ENCODE measurements around the gene ADGRL3. TPM values are rescaled to one million over a fixed set of nuclear protein-coding genes. Genes with fewer than 3 reads are reported as not detected.

The ADGRL3 gene
- total RNA-seq, 4 donors from 2014 or later, result 0.67 to 4.6 (median 1.6) TPM

DNA sequence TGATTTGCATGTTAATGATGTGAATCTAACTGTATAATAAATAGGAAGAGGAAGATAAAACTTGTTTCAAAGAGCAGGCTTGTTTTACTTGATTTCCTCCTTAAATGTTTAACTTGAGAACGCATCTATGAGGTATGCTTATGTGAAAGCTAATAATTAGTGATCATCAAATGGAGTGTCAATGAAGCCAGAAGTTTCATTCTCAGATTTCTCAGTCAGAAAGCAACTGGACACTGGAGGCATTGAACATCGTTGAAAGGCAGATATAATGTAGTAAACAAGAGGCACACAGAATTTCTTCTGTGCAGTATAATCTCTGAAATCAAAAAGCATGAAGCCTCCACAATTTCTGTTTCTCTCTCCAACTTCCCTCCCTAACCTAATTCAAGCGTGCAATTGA is 672.9 kb downstream of the ADGRL3 start:
- no peak overlapping the region for H3K4me3 ChIP-seq (replicated peaks in 1 of 3)
- no peak for DNase-seq
- H3K4me1 ChIP-seq, result no peaks in the 10 kb centered on the region
- no peak for TF ChIP-seq POLR2A (IDR thresholded peaks at IDR 0.05)
- TF ChIP-seq, protein P1, sequence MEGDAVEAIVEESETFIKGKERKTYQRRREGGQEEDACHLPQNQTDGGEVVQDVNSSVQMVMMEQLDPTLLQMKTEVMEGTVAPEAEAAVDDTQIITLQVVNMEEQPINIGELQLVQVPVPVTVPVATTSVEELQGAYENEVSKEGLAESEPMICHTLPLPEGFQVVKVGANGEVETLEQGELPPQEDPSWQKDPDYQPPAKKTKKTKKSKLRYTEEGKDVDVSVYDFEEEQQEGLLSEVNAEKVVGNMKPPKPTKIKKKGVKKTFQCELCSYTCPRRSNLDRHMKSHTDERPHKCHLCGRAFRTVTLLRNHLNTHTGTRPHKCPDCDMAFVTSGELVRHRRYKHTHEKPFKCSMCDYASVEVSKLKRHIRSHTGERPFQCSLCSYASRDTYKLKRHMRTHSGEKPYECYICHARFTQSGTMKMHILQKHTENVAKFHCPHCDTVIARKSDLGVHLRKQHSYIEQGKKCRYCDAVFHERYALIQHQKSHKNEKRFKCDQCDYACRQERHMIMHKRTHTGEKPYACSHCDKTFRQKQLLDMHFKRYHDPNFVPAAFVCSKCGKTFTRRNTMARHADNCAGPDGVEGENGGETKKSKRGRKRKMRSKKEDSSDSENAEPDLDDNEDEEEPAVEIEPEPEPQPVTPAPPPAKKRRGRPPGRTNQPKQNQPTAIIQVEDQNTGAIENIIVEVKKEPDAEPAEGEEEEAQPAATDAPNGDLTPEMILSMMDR (IDR thresholded peaks at IDR 0.05), result no peak
- intact Hi-C loops (cut with DNase I), result no loop called here
- no peaks in the 10 kb centered on the region for H3K36me3 ChIP-seq
- H3K9me3 ChIP-seq, result no peaks in the 10 kb centered on the region
- 74 to 87% methylated on average over 3 of the region's 3 CpGs for WGBS, 2 donors
- no peak overlapping the region for H3K27ac ChIP-seq
- no peaks in the 10 kb centered on the region for H3K27me3 ChIP-seq

DNA sequence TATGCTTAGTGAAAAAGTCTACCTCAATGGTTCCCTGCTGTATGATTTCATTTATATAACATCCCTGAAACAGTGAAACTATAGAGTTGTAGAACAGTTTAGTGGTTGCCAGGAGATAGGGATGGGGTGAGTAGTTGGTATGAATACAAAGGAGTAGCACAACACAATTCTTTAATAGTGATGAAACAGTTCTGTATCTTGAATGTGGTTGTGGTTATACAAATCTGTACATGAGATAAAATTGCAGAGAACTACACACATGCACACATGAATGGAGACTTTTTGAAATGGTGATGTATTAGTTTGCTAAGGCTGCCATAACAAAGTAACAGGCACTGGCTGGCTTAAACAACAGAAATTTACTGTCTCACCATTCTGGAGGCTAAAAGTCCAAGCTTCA is 677.1 kb downstream of the ADGRL3 start:
- no peaks in the 10 kb centered on the region for H3K36me3 ChIP-seq
- DNase-seq, result no peak
- H3K4me1 ChIP-seq, result no peaks in the 10 kb centered on the region
- no peaks in the 10 kb centered on the region for H3K27me3 ChIP-seq
- no peaks in the 10 kb centered on the region for H3K9me3 ChIP-seq
- TF ChIP-seq, protein P1 (IDR thresholded peaks at IDR 0.05), result no peak
- TF ChIP-seq POLR2A (IDR thresholded peaks at IDR 0.05), result no peak
- no peak overlapping the region for H3K27ac ChIP-seq
- intact Hi-C loops (cut with DNase I), result no loop called here
- no peak overlapping the region for H3K4me3 ChIP-seq (replicated peaks in 1 of 3)

DNA sequence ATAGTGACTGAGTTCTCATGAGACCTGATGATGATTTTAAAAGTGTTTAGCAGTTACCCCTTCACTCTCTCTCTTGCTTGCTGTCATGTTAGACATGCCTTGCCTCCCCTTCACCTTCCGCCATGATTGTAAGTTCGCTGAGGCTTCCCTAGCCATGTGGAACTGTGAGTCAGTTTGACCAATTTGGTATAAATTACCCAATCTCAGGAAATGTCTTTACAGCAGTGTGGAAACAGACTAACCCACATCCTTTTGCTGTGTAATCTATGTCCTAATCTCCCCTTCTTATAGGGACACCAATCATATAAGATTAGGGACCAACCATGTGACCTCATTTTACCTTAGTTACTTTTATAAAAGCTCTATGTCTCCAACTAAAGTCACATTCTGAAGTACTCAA is 677.8 kb downstream of the ADGRL3 start:
- Histone ChIP-seq H3K9me3 (no peaks in the 10 kb centered on the region), H3K4me1 (no peaks in the 10 kb centered on the region), H3K36me3 (no peaks in the 10 kb centered on the region), H3K27ac (no peak overlapping the region), H3K27me3 (no peaks in the 10 kb centered on the region), H3K4me3 (replicated peaks in 1 of 3) (no peak overlapping the region)
- DNase-seq, result no peak
- intact Hi-C loops (cut with DNase I), result no loop called here
- TF ChIP-seq, protein P1 (IDR thresholded peaks at IDR 0.05), result no peak
- no peak for TF ChIP-seq POLR2A (IDR thresholded peaks at IDR 0.05)
- 94 to 100% methylated on average over 2 of the region's 2 CpGs for WGBS, 2 donors

DNA sequence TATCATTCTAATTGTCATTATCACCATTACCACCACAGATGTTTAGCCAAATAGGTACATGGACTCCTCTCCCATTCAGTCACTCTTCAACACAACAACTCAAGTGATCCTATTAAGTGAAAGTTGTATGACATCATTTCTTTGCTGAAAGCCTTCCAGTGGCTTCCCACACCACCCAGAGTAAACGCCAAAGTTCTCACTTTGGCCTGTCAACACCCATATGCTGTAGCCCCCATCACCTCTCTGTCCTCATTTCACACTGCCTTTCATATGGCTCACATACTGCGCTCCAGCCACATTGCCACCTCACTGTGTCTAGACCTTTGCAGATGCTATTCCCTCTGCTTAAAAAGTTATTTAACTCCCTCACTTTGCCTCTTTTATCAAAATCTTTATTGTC is 682.3 kb downstream of the ADGRL3 start:
- no peak overlapping the region for H3K27ac ChIP-seq
- H3K4me3 ChIP-seq (replicated peaks in 1 of 3), result no peak overlapping the region
- no peak for DNase-seq
- no peaks in the 10 kb centered on the region for H3K4me1 ChIP-seq
- intact Hi-C loops (cut with DNase I), result no loop called here
- TF ChIP-seq, protein P1 (IDR thresholded peaks at IDR 0.05), result no peak
- no peak for TF ChIP-seq POLR2A (IDR thresholded peaks at IDR 0.05)
- no peaks in the 10 kb centered on the region for H3K36me3 ChIP-seq
- H3K27me3 ChIP-seq, result no peaks in the 10 kb centered on the region
- H3K9me3 ChIP-seq, result no peaks in the 10 kb centered on the region
- 34 to 90% methylated on average over 2 of the region's 2 CpGs for WGBS, 2 donors

DNA sequence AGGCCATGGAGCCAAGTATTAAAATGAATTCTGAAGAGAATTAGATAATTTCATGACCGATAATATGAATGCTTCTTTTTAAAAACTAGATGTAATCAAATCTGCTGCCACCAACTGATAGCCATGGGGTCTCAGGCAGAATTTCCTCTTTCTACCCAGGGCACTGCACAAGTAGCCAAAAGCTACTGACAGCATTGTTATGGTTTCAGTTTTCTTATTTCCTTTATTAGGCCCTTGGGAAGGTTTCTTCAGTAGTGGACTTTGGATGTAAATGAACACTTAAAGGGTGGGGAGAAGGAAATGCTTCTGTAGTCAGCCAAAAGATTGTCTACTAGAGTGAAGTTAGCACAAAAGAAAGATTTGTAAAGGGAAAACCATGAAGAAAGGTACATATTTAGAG is 686.0 kb downstream of the ADGRL3 start:
- Histone ChIP-seq H3K36me3 (no peaks in the 10 kb centered on the region), H3K4me3 (replicated peaks in 1 of 3) (no peak overlapping the region), H3K9me3 (no peaks in the 10 kb centered on the region), H3K4me1 (no peaks in the 10 kb centered on the region), H3K27ac (no peak overlapping the region), H3K27me3 (no peaks in the 10 kb centered on the region)
- WGBS, 2 donors, result 65 to 67% methylated on average over 1 of the region's 1 CpG
- intact Hi-C loops (cut with DNase I), result no loop called here
- DNase-seq, result no peak
- TF ChIP-seq, protein P1 (IDR thresholded peaks at IDR 0.05), result no peak
- TF ChIP-seq POLR2A (IDR thresholded peaks at IDR 0.05), result no peak

Measured in thyroid gland (tissue), 4 donors.